ENCODE results near the gene HIGD2A. TPM values are rescaled to one million over a fixed set of nuclear protein-coding genes. Genes with fewer than 3 reads are reported as not detected.

The HIGD2A gene
- total RNA-seq, 2 donors from 2014 or later: 194 to 226 TPM

DNA sequence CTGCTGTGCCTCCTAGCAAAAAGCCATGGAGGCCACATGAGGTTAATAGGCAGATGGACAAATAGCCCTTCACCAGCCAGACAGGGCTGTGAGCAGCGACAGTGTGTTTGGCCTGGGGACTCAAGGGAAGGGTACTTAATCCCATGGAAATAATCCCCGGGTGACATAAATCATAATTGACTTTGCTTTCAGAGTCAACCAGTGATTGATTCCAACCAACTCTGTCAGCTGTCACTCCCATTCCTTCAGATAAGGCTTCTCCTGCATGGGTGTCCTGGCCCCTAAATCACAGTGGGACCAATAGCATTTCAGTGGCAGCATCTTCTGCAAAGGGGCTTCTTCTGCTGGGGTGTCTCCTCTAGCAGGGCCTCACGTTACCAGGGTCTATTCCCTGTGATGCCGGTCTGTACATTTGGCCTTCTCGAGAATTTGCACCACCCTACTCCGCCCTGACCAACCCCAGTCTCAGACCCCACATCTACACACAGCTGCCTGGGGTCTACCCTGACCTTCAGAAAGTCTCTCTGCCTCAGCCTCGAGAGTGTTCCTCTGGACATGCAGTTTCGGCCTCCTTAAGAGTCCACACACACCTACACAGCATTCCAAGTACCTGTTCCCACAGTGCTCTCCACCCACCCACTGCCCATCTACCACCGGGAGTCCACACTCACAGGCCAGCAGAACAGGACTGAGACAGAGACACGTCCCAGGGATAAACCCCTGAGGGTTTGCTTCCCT is 24.1 kb downstream of the HIGD2A start:
- intact Hi-C loops (cut with DNase I, micrococcal nuclease): loop anchor here in 1 of 2 donors (10.0 kb wide), 1 partner anchor 232 kb away; the partner anchor contains the start of gene TSPAN17
- DNase-seq (no peak), ATAC-seq (no peak)

GRCh38 chr5:176413255-176413565 is 24.7 kb downstream of the HIGD2A start:
- DNase-seq: no peak
- intact Hi-C loops (cut with DNase I, micrococcal nuclease): loop anchor here in 1 of 2 donors (10.0 kb wide), 1 partner anchor 232 kb away; the partner anchor contains the start of gene TSPAN17
- no peak for ATAC-seq

- ATAC-seq: no peak
- intact Hi-C loops (cut with DNase I, micrococcal nuclease): loop anchor here in 1 of 2 donors (10.0 kb wide), 1 partner anchor 231 kb away; the partner anchor contains the start of gene TSPAN17
- no peak for DNase-seq
Observed at GRCh38 chr5:176413709-176414191, 25.2 kb downstream of the HIGD2A start.

DNA sequence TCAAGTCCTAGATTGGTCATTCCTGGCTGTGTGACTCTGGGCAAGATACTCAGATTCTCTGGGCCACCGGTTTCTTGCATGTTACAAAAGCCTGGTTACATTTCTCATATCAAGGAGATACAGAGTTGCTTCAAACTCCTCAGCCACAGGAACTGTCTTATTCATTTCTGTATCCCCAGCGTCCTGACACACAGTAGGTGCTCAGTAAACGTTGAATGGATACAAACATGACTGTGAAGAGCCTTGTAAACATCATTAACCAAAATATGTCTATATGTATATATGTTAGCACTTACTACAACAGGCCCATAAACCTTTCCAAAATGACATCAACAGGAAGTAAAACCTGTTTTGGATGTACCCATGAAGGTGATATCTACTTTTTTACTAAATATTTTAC is 26.2 kb downstream of the HIGD2A start:
- no peak for DNase-seq
- no peak for ATAC-seq
- intact Hi-C loops (cut with DNase I, micrococcal nuclease): loop anchor here in 1 of 2 donors (10.0 kb wide), 1 partner anchor 230 kb away; the partner anchor contains the start of gene TSPAN17

- intact Hi-C loops (cut with DNase I, micrococcal nuclease): loop anchor here in 1 of 2 donors (10.0 kb wide), 1 partner anchor 229 kb away; the partner anchor contains the start of gene TSPAN17
- ATAC-seq (peak; percentile 11), DNase-seq (no peak)
Observed at GRCh38 chr5:176415240-176415951, 26.8 kb downstream of the HIGD2A start.

DNA sequence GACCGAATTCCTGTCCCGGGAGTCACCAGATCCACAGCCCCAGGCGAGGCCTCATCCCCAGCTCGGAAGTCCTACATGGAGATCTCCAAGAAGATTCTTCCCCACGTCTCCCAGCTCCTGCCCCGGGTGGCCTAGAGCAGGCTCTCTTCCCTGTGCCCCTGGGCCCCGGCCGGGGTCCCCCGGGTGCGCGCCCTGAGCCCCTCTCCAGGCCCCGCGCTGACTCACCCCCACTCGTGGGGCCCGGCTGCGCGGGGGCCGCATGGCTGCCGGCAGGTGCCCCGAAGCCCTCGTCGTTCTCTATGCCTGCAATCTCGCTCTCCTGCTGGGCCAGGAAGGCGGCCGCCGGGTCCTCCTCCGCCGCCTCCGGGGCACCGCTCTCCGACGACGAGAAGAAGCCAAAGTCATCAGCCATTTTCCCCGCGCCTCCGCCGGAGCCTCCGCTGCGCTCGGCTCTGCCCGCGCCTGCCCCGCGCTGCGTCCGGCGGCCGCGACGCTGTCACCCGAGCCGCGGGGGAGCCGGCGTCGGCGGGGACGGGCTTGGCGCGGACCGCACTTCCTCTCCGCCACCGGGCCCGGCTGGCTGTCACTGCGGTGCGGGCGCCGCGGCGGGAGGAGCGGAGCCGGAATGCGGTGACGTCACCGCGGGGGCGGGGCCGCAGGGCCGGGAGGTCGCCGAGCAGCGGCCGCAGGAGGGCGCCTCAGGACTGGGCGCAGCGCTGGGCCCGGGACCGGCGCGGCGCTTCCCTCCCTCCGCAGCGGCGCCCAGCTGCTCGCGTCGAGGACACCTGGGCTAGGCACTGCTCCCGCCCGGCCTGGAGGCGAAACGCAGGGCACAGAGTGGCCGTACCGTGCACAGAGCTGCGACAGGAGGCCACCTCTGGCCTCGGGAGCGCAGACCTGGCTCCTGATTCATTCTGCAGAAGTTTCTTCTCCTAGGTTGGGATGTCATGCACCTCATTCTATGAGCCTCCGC is 27.7 kb downstream of the HIGD2A start, which contains the start of gene CLTB:
Gene CLTB, minus strand, starts transcription at position 588 of the 973 bp plus-strand sequence. Its CDS starts 176 bp downstream, at position 412.
- DNase-seq: peak; percentile 86 to 96
- intact Hi-C loops (cut with DNase I, micrococcal nuclease): loop anchor here in 1 of 2 donors (10.0 kb wide), 1 partner anchor 229 kb away; the partner anchor contains the start of gene TSPAN17
- peak; percentile 91 for ATAC-seq

DNA sequence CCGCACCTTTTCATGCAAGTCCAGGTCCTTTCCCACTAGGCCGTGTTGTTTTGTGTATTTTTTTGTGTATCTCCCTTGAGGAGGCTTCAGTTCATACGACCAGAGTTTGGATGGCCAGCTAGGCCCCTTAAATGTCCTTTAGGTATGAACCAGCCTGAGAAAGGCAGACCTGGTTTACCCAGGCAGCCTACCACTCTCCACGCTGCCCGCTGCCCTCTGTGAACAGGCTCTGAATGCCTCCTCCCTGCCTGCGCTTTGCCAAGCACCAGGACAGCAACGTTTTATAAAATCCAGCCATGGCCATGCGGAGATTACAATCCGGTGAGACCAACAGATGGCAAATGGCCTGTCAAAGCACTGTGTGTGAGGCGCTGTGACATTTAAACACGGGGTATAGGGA is 28.4 kb downstream of the HIGD2A start:
- DNase-seq (no peak), ATAC-seq (no peak)
- intact Hi-C loops (cut with DNase I, micrococcal nuclease): loop anchor here in 1 of 2 donors (10.0 kb wide), 1 partner anchor 228 kb away; the partner anchor contains the start of gene TSPAN17

DNA sequence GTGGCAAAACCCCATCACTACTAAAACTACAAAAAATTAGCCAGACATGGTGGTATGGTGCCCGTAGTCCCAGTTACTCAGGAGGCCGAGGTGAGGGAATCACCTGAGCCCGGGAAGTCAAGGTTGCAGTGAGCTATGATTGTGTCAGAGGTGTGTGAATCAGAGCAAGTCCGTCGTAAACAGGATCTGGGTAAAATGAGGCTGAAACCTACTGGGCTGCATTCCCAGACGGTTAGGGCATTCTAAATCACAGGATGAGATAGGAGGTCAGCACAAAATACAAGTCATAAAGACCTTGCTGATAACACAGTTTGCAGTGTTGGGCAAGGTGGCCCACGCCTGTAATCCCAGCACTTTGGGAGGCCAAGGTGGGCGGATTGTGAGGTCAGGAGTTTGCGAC is 29.7 kb downstream of the HIGD2A start:
- DNase-seq (no peak), ATAC-seq (peak; percentile 16)
- intact Hi-C loops (cut with DNase I, micrococcal nuclease): loop anchor here in 1 of 2 donors (10.0 kb wide), 1 partner anchor 227 kb away; the partner anchor contains the start of gene TSPAN17

DNA sequence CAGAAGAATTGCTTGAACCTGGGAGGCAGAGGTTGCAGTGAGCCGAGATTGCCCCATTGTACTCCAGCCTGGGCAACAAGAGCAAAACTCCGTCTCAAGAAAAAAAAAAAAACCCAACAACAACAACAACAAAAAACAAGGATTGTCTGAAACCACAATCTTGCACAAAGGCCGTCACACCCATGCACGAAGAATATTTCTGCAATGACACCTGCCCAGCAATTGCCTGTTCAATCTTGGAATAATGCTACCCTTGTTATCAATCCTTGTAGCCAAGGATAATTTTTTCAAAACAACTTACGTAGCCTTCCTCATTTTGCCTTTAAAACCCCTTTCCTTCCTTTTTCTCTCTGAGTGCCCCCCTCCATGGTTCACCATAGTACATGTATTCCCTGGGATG is 31.5 kb downstream of the HIGD2A start:
- no peak for DNase-seq
- no peak for ATAC-seq
- intact Hi-C loops (cut with DNase I, micrococcal nuclease): no loop called here

DNA sequence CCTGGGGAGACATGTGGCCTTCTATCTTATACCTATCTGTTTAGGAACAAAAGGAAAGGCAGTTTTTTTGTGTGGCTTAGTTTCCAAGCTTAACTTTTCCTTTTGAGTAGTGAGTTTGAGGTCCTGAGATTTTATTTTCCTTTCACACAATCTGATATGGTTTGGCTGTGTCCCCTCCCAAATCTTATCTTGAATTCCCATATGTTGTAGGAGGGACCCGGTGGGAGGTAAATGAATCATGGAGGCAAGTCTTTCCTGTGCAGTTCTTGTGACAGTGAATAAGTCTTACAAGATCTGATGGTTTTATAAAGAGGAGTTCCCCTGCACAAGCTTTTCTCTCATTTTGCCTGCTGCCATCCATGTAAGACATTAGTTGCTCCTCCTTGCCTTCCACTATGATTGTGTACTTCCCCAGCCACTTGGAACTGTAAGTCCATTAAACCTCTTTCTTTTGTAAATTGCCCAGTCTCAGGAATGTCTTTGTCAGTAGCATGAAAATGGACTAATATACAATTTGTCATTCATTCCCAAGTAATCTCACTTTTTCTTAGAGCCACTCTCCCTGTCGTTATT is 32.5 kb downstream of the HIGD2A start:
- intact Hi-C loops (cut with DNase I, micrococcal nuclease): no loop called here
- DNase-seq (no peak), ATAC-seq (no peak)

- DNase-seq (no peak), ATAC-seq (peak; percentile 22)
- intact Hi-C loops (cut with DNase I, micrococcal nuclease): no loop called here
Observed at GRCh38 chr5:176424181-176424580, 35.6 kb downstream of the HIGD2A start.

DNA sequence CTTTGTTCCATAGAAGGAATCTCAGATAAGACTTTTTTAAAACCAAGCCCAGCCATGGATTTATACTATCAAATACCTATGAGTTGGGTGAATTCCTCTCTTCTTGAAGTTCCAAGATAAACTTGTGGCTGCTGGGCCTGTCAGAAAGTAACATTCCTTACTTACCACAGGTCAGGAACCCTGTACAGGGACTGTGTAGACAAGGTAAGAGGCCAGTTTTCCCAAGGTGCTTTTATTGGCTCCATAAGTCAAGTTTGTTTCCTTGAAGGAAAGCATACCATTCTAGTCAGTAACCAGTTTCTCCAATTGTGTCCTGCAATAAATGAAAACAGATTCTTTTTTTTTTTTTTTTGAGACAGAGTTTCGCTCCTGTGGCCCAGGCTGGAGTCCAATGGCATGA is 36.6 kb downstream of the HIGD2A start:
- intact Hi-C loops (cut with DNase I, micrococcal nuclease): no loop called here

GRCh38 chr5:176425791-176426190 is 37.2 kb downstream of the HIGD2A start:
- ATAC-seq: no peak
- no peak for DNase-seq
- intact Hi-C loops (cut with DNase I, micrococcal nuclease): no loop called here

More for the DNA sequence above, 36.6 kb downstream of the HIGD2A start:
- DNase-seq: no peak
- ATAC-seq: peak; percentile 71

DNA sequence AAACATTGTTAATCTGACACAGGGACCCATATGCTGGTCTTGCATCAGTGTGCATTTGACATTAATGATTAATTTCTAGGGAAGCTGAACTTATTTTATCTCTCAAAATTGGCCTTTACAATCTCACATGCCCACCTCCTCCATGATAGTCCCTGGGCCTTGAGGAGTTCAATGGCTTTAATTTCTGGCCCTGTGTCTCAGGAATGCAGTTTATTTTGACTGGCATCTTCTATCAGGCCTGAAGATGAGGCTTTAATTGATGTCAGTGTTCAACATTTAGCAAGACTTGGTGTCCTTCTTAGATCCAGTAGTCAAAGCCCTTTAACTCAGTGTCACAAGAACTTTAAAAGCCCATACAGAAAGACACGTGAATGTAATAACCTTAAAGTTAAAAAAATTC is 38.3 kb downstream of the HIGD2A start:
- DNase-seq (no peak), ATAC-seq (no peak)
- intact Hi-C loops (cut with DNase I, micrococcal nuclease): no loop called here

- no peak for DNase-seq
- ATAC-seq: peak; percentile 75
Observed at GRCh38 chr5:176427971-176428370, 39.4 kb downstream of the HIGD2A start.

GRCh38 chr5:176429972-176430371 is 41.4 kb downstream of the HIGD2A start:
- intact Hi-C loops (cut with DNase I, micrococcal nuclease): no loop called here
- no peak for ATAC-seq

More at GRCh38 chr5:176427971-176428370, 39.4 kb downstream of the HIGD2A start:
- intact Hi-C loops (cut with DNase I, micrococcal nuclease): no loop called here

GRCh38 chr5:176432707-176433106 is 44.2 kb downstream of the HIGD2A start:
- intact Hi-C loops (cut with DNase I, micrococcal nuclease): no loop called here
- ATAC-seq (no peak), DNase-seq (no peak)

More at GRCh38 chr5:176429972-176430371, 41.4 kb downstream of the HIGD2A start:
- DNase-seq: no peak

DNA sequence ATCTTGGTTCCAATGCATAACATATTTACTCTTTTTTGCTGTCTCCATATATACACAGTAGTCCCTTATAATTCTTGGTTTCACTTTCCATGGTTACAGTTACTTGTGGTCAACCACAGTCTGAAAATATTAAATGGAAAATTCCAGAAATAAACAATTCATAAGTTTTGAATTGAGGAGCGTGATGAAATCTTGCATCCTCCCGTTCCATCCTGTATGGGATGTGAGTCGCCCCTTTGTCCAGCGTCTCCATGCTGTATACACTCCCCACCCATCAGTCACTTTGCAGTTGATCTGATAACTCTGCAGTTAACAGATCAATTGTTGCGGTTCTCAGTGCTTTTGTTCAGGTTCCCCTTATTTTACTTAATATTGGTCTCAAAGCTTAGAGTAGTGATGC is 48.1 kb downstream of the HIGD2A start:
- no peak for DNase-seq
- intact Hi-C loops (cut with DNase I, micrococcal nuclease): no loop called here
- ATAC-seq: peak; percentile 6

Data from left colon (tissue), 2 donors.